GM12891 (cell line): ENCODE results near the gene EIF3D.

ENCODE experiments used
- PAX5 ChIP-seq: IDR thresholded peaks from 2 replicates; pipeline ENCODE4 v1.6.1; 2011; ENCODE audit warnings: low read length, moderate library complexity, mild to moderate bottlenecking; ENCODE audit not compliant: insufficient read depth, severe bottlenecking
- POLR2A ChIP-seq: IDR thresholded peaks from 2 replicates; pipeline ENCODE4 v1.6.1; 2011; ENCODE audit warnings: low read depth, low read length, control low read depth
- POLR2AphosphoS5 ChIP-seq: IDR thresholded peaks from 2 replicates; pipeline ENCODE4 v1.6.1; 2011; ENCODE audit warnings: low read depth, low read length, control low read depth
- POU2F2 ChIP-seq: IDR thresholded peaks from 2 replicates; pipeline ENCODE4 v1.6.1; 2011; ENCODE audit warnings: low read depth, mild to moderate bottlenecking, control low read depth, low read length, moderate library complexity
- SPI1 ChIP-seq: IDR thresholded peaks from 2 replicates; pipeline ENCODE4 v1.6.1; 2011; ENCODE audit warnings: low read depth, low read length, control low read depth
- TAF1 ChIP-seq: IDR thresholded peaks from 2 replicates; pipeline ENCODE4 v1.6.1; 2011; ENCODE audit warnings: low read depth, low read length, control low read depth

DNA sequence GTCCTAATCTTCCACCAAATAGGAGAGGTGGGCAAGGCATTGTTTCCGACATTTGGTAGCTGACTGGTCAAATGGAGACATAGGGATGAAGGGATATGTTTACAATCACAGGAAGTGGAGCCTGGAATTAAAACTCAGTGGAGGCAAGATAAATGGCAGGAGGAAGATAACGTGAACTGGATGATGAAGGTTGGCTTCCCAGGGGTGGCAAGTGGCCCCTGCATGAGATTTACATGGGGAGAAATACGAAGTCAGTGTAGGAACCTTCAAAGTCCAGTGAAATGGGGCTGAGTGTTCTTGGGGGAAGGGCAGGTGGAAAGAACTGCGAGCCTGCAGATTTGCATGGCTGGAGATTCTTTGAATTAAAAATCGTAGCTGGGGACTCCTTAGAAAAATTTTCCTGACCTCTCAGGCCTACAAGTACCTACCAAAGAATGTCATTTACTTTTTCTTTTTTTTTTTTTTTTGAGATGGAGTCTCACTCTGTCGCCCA, 21.4 kb downstream of the EIF3D start:
- TF ChIP-seq POLR2A (no peak), TAF1 (no peak), POLR2AphosphoS5 (no peak), SPI1 (no peak), POU2F2 (no peak), PAX5 (no peak)
